ENCODE measurements around the gene INPP4B.

The INPP4B gene

GRCh38 chr4:142230991-142231390, 615.1 kb downstream of the INPP4B start:
- no peak for DNase-seq (ENCODE audit: low read depth in 2 of 2)
- H3K4me3 ChIP-seq (replicated peaks in 1 of 2; ENCODE audit: low read depth in 2 of 2, low read length in 2 of 2) = no peak overlapping the region
- no peak for TF ChIP-seq CTCF (IDR thresholded peaks at IDR 0.05; ENCODE audit: low read depth, low read length)

GRCh38 chr4:142226014-142226413, 620.1 kb downstream of the INPP4B start:
- TF ChIP-seq CTCF (IDR thresholded peaks at IDR 0.05; ENCODE audit: low read depth, low read length) = no peak
- H3K4me3 ChIP-seq (replicated peaks in 1 of 2; ENCODE audit: low read depth in 2 of 2, low read length in 2 of 2) = no peak overlapping the region
- DNase-seq (ENCODE audit: low read depth in 2 of 2) = no peak

- no peak for TF ChIP-seq CTCF (IDR thresholded peaks at IDR 0.05; ENCODE audit: low read depth, low read length)
- H3K4me3 ChIP-seq (replicated peaks in 1 of 2; ENCODE audit: low read depth in 2 of 2, low read length in 2 of 2) = no peak overlapping the region
- DNase-seq (ENCODE audit: low read depth in 2 of 2) = peak in 1 of 2 donors; percentile 11
Observed at GRCh38 chr4:142222127-142222526, 624.0 kb downstream of the INPP4B start.

GRCh38 chr4:142218726-142219125, 627.4 kb downstream of the INPP4B start:
- DNase-seq (ENCODE audit: low read depth in 2 of 2) = no peak
- no peak for TF ChIP-seq CTCF (IDR thresholded peaks at IDR 0.05; ENCODE audit: low read depth, low read length)
- no peak overlapping the region for H3K4me3 ChIP-seq (replicated peaks in 1 of 2; ENCODE audit: low read depth in 2 of 2, low read length in 2 of 2)

GRCh38 chr4:142211444-142211843, 634.7 kb downstream of the INPP4B start:
- H3K4me3 ChIP-seq (replicated peaks in 1 of 2; ENCODE audit: low read depth in 2 of 2, low read length in 2 of 2) = no peak overlapping the region
- no peak for DNase-seq (ENCODE audit: low read depth in 2 of 2)
- no peak for TF ChIP-seq CTCF (IDR thresholded peaks at IDR 0.05; ENCODE audit: low read depth, low read length)

GRCh38 chr4:142203505-142203904, 642.6 kb downstream of the INPP4B start:
- no peak for TF ChIP-seq CTCF (IDR thresholded peaks at IDR 0.05; ENCODE audit: low read depth, low read length)
- no peak for DNase-seq (ENCODE audit: low read depth in 2 of 2)
- no peak overlapping the region for H3K4me3 ChIP-seq (replicated peaks in 1 of 2; ENCODE audit: low read depth in 2 of 2, low read length in 2 of 2)
